Activated T-cell treated with anti-CD3 and anti-CD28 coated beads, Interleukin-2, amount 50 U/mL, for 72 hours (primary cell): ENCODE results near the gene PDCD11. TPM values are rescaled to one million over a fixed set of nuclear protein-coding genes. Genes with fewer than 3 reads are reported as not detected.
A peak's percentile ranks its signal among the peaks of the same experiment; 100 is the strongest.
"Not testable (repeated sequence)": the region's sequence is repeated elsewhere in the genome, so short reads cannot be mapped to it uniquely, and the experiment has no call there.

Source experiments
- ATAC-seq, 2 donors: fragments of 150-1000 bp; cut with Tn5 transposase; replicated peaks in 1 of 2; 2 replicates each; pipeline ENCODE4 v1.10.0; 2021; ENCODE audit warnings: moderate library complexity in 2 of 2, mild to moderate bottlenecking in 1 of 2
- DNase-seq, 2 donors: peaks; one replicate each; pipeline ENCODE4 v3.0.0; 2021 to 2022; ENCODE audit warnings: mixed read lengths in 1 of 2
- H3K27ac Mint-ChIP-seq: one replicate; pipeline ENCODE4 v1.8.0; 2022; ENCODE audit warnings: mild to moderate bottlenecking, moderate library complexity, mixed read lengths
- H3K27me3 Mint-ChIP-seq: one replicate; pipeline ENCODE4 v1.8.0; 2022; ENCODE audit warnings: low read depth, mixed read lengths
- H3K36me3 Mint-ChIP-seq, 2 donors: one replicate each; pipeline ENCODE4 v1.8.0; 2022; ENCODE audit warnings: mixed read lengths in 2 of 2, mild to moderate bottlenecking in 1 of 2; ENCODE audit not compliant: insufficient read depth in 2 of 2
- H3K4me1 Mint-ChIP-seq: one replicate; pipeline ENCODE4 v1.8.0; 2022; ENCODE audit warnings: low read depth, mixed read lengths
- H3K4me3 Mint-ChIP-seq, 2 donors: one replicate each; pipeline ENCODE4 v1.8.0; 2022; ENCODE audit warnings: mild to moderate bottlenecking in 2 of 2, mixed read lengths in 2 of 2, moderate library complexity in 2 of 2
- H3K9me3 Mint-ChIP-seq, 2 donors: one replicate each; pipeline ENCODE4 v1.8.0; 2022; ENCODE audit warnings: mixed read lengths in 2 of 2
- total RNA-seq, 2 donors: library from RNA; stranded (reverse); gene quantifications; one replicate each; pipeline ENCODE4 v1.2.3, GENCODE V29; 2022

PDCD11 gene
- total RNA-seq = 10 to 100 TPM; 41.2 to 54.0 TPM

DNA sequence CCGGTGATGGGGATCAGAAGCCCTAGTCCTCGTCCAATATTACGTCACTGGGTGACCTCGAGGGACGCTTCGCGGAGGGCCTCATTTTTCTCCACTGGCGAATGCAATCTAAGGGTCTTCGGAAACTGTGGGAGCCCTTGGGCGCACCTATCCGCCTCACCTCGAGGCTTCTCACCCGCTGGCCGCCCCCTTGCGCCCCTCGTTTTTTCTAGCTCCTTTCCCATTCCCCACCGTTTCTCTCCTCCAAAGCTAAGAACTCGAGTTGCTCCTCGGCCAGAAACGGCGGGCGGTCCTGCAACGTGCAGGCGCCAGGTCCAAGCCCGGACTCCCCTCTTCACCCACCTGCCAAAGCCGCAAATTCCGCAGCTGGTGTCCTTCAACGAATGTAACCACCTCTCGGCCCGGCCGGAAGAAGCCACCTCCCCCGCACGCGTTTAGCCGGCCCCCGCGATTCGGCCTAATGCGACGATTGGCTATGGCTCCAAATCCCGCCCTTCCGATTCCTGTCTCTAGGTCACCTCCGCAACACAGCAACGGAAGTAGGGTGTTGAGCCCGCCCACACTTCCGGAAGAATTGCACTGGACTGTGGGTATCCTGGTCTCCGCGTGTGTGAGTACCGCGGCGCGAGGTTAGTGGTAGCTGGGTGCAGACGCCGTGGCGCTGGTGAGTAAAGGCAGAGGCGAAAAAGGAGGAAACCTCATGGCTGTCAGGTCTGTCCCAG, at the start of gene PDCD11, which contains the start of gene ATP5MK:
Gene PDCD11 (plus strand): TSS at position 560 of the 722 bp plus-strand sequence. CDS start 1,801 bp downstream, outside the sequence.
Gene ATP5MK (minus strand): TSS at position 409 of the 722 bp plus-strand sequence. CDS start 4,018 bp downstream, outside the sequence.
- H3K4me1 Mint-ChIP-seq = peaks cover 61% of the 10 kb centered on the region
- ATAC-seq (peak; percentile 100), DNase-seq (peak; percentile 96 to 98)
- H3K9me3 Mint-ChIP-seq = no peaks in the 10 kb centered on the region
- H3K27ac Mint-ChIP-seq = peak within 1 kb of the TSS; percentile 99
- H3K27me3 Mint-ChIP-seq = no peaks in the 10 kb centered on the region
- peaks cover 6 to 23% of the 10 kb centered on the region in 2 donors for H3K36me3 Mint-ChIP-seq
- peak within 1 kb of the TSS; percentile 97 to 98 for H3K4me3 Mint-ChIP-seq

GRCh38 chr10:103350175-103350516, 46.3 kb upstream of the PDCD11 start:
- peaks cover 13% of the 10 kb centered on the region for H3K4me1 Mint-ChIP-seq
- peak overlapping the region; percentile 85 for H3K27ac Mint-ChIP-seq
- H3K4me3 Mint-ChIP-seq = peak overlapping the region; percentile 96 to 97
- DNase-seq = no peak
- no peaks in the 10 kb centered on the region for H3K9me3 Mint-ChIP-seq
- peaks cover 2 to 6% of the 10 kb centered on the region in 2 donors for H3K36me3 Mint-ChIP-seq
- H3K27me3 Mint-ChIP-seq = no peaks in the 10 kb centered on the region
- no peak for ATAC-seq

GRCh38 chr10:103350517-103351260, 45.7 kb upstream of the PDCD11 start, which contains the start of gene PCGF6:
PCGF6 (minus strand) TSS chr10:103351140; CDS start chr10:103351066, 74 bp downstream.
- H3K27ac Mint-ChIP-seq = peak within 1 kb of the TSS; percentile 93
- peaks cover 2 to 5% of the 10 kb centered on the region in 2 donors for H3K36me3 Mint-ChIP-seq
- no peaks in the 10 kb centered on the region for H3K9me3 Mint-ChIP-seq
- ATAC-seq (peak; percentile 90 to 91), DNase-seq (peak; percentile 80 to 87)
- H3K4me3 Mint-ChIP-seq = peak within 1 kb of the TSS; percentile 96 to 97
- peaks cover 13% of the 10 kb centered on the region for H3K4me1 Mint-ChIP-seq
- H3K27me3 Mint-ChIP-seq = no peaks in the 10 kb centered on the region

- ATAC-seq = no peak
Observed at GRCh38 chr10:103353281-103353680, 43.1 kb upstream of the PDCD11 start.

GRCh38 chr10:103354567-103354966, 41.9 kb upstream of the PDCD11 start:
- H3K4me3 Mint-ChIP-seq, H3K27me3 Mint-ChIP-seq, H3K27ac Mint-ChIP-seq, ATAC-seq, H3K36me3 Mint-ChIP-seq, H3K9me3 Mint-ChIP-seq, H3K4me1 Mint-ChIP-seq, DNase-seq: not testable (repeated sequence)

More at GRCh38 chr10:103353281-103353680, 43.1 kb upstream of the PDCD11 start:
- Mint-ChIP-seq H3K27me3 (no peaks in the 10 kb centered on the region), H3K36me3 (peaks cover 1 to 3% of the 10 kb centered on the region in 2 donors), H3K4me1 (peaks cover 13% of the 10 kb centered on the region), H3K9me3 (no peaks in the 10 kb centered on the region), H3K4me3 (no peak overlapping the region), H3K27ac (no peak overlapping the region)
- DNase-seq = no peak

DNA sequence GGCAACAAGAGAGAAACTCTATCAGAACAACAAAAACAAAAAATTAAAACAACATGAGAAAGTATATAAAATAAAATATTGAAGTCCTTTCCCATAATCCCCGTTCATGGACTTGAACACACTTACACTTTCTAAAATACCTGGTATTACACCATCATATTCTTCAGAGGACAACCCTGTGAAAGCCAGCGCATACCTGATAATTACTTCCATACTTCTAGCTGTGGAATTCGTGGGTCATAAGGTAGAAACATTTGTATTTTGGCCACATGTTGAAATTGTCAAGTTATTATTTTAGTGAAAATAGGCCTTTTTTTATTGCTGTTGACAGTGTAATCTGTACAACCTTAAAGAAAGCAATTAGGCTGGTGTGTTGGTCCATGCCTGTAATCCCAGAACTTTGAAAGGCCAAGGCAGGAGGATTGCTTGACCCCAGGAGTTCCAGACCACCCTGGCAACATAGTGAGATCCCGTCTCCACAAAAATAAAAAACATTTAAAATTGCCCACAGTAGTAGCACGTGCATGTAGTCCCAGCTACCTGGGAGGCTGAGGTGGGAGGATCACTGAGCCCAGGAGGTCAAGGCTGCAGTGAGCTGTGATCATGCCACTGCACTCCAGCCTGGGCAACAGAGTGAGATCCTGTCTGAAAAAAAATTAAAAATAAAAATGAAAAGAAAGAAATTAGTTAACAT, 40.4 kb upstream of the PDCD11 start:
- no peak overlapping the region for H3K27ac Mint-ChIP-seq
- H3K27me3 Mint-ChIP-seq = no peaks in the 10 kb centered on the region
- H3K4me1 Mint-ChIP-seq = no peaks in the 10 kb centered on the region
- no peak for DNase-seq
- peaks cover 0 to 1% of the 10 kb centered on the region in 2 donors for H3K36me3 Mint-ChIP-seq
- H3K4me3 Mint-ChIP-seq = no peak overlapping the region
- no peaks in the 10 kb centered on the region for H3K9me3 Mint-ChIP-seq
- no peak for ATAC-seq

DNA sequence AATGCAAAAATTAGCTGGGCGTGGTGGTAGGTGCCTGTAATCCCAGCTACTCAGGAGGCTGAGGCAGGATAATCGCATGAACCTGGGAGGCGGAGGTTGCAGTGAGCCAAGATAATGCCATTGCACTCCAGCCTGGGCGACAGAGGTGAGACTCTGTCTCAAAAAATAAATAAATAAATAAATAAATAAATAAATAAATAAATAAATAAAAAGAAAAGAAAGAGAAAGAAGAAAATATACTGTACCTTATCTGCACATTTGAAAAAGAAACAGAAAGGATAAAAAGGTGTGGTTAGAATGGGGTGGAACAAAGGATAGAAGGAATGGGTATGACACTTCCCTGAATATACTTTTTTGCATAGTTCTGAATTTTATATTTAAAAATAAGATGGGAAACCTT, 36.9 kb upstream of the PDCD11 start:
- not testable (repeated sequence) for H3K27ac Mint-ChIP-seq, H3K9me3 Mint-ChIP-seq, H3K4me3 Mint-ChIP-seq, H3K36me3 Mint-ChIP-seq, H3K4me1 Mint-ChIP-seq, DNase-seq, ATAC-seq, H3K27me3 Mint-ChIP-seq

DNA sequence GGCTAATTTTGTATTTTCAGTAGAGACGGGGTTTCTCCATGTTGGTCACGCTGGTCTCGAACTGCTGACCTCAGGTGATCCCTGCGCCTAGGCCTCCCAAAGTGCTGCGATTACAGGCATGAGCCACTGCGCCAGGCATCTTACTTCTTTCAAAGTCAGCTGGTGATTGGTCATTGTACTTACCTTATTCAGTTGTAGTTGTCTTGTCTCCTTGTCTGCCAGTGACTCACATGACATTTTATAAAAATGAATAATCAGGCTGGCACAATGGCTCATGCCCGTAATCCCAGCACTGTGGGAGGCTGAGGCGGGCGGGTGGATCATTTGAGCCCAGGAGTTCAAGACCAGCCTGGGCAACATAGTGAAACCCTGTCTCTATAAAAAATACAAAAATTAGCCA, 35.6 kb upstream of the PDCD11 start:
- H3K27ac Mint-ChIP-seq, H3K36me3 Mint-ChIP-seq, H3K4me1 Mint-ChIP-seq, H3K27me3 Mint-ChIP-seq, H3K4me3 Mint-ChIP-seq, DNase-seq, H3K9me3 Mint-ChIP-seq: not testable (repeated sequence)
- ATAC-seq = peak in 1 of 2 donors; percentile 61

GRCh38 chr10:103367379-103367781, 29.0 kb upstream of the PDCD11 start:
- ATAC-seq = no peak
- no peak for DNase-seq
- peaks cover 27% of the 10 kb centered on the region for H3K4me1 Mint-ChIP-seq
- H3K4me3 Mint-ChIP-seq = peak overlapping the region; percentile 87 to 93
- H3K27ac Mint-ChIP-seq = peak overlapping the region; percentile 92
- H3K27me3 Mint-ChIP-seq = no peaks in the 10 kb centered on the region
- no peaks in the 10 kb centered on the region for H3K9me3 Mint-ChIP-seq
- H3K36me3 Mint-ChIP-seq = peaks cover 0 to 2% of the 10 kb centered on the region in 2 donors

GRCh38 chr10:103367782-103368518, 28.5 kb upstream of the PDCD11 start, which contains the start of gene TAF5:
TAF5 (plus strand) TSS chr10:103367976; CDS start chr10:103367990, 14 bp downstream.
- H3K27ac Mint-ChIP-seq = peak within 1 kb of the TSS; percentile 92
- H3K9me3 Mint-ChIP-seq = no peaks in the 10 kb centered on the region

DNA sequence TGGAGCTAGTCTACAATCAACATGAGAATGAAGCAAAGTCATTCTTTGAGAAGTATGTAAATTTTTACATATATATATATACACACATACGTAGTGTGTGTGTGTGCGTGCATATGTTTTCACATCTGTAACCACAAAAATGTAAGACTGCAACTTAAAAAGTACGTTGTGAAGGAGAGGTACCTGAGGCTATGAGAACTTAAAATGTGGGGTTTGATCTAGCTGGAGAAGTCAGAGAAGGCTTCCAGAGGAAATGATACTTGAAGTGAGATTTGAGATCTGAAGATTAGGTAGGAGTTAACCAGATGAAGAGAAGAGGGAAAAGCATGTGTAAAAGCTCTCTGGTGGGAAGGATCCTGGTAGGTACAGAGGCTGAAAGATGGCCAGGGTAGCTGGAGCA, 22.9 kb upstream of the PDCD11 start:
- no peak for DNase-seq
- peak; percentile 30 to 47 for ATAC-seq
- Mint-ChIP-seq H3K9me3 (no peaks in the 10 kb centered on the region), H3K27me3 (no peaks in the 10 kb centered on the region), H3K36me3 (peaks cover 10 to 18% of the 10 kb centered on the region in 2 donors), H3K27ac (peak overlapping the region; percentile 48), H3K4me1 (peaks cover 33% of the 10 kb centered on the region), H3K4me3 (peak overlapping the region; percentile 0 to 1)

More at GRCh38 chr10:103367782-103368518, 28.5 kb upstream of the PDCD11 start, which contains the start of gene TAF5:
- Mint-ChIP-seq H3K36me3 (peaks cover 0 to 2% of the 10 kb centered on the region in 2 donors), H3K4me1 (peaks cover 31% of the 10 kb centered on the region), H3K4me3 (peak within 1 kb of the TSS; percentile 87 to 93), H3K27me3 (no peaks in the 10 kb centered on the region)
- DNase-seq = peak; percentile 92 to 95
- ATAC-seq = peak; percentile 65 to 70

DNA sequence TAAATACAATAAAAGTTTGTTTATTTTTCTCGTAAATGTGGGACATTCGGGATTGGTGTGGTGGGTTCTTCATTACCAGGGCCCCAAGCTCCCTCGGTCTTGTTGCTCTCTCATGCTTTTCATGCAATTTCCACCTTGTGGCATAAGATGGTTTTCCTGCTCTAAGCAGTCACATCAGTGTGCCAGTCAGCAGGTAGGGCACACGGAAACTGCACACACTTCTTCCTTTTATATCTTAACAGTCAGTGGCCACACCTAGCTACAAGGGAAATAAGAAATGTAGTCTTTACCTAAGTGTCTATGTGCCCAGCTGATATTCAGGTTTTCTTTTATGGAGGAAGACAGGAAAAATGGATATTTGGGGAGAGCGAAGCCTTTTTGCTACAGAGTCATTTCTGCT, 22.2 kb upstream of the PDCD11 start:
- no peaks in the 10 kb centered on the region for H3K27me3 Mint-ChIP-seq
- ATAC-seq = no peak
- no peak overlapping the region for H3K4me3 Mint-ChIP-seq
- no peaks in the 10 kb centered on the region for H3K9me3 Mint-ChIP-seq
- H3K27ac Mint-ChIP-seq = no peak overlapping the region
- peaks cover 28% of the 10 kb centered on the region for H3K4me1 Mint-ChIP-seq
- no peak for DNase-seq
- H3K36me3 Mint-ChIP-seq = peaks cover 11 to 20% of the 10 kb centered on the region in 2 donors
